A549 (cell line): ENCODE data around the gene SPIRE2.

ENCODE experiments used
- CHD4 ChIP-seq: fragments of 200-600 bp; sonication (generic); IDR thresholded peaks from 2 replicates; pipeline ENCODE4 v1.6.1; 2016; ENCODE audit warnings: antibody characterized with exemption, mild to moderate bottlenecking, borderline replicate concordance
- KDM5A ChIP-seq: fragments of 200-600 bp; sonication (generic); IDR thresholded peaks from 2 replicates; pipeline ENCODE4 v1.6.1; 2016; ENCODE audit warnings: antibody characterized with exemption, mild to moderate bottlenecking
- PHF8 ChIP-seq: fragments of 200-600 bp; sonication (generic); IDR thresholded peaks from 2 replicates; pipeline ENCODE4 v1.6.1; 2016; ENCODE audit warnings: low read depth, mild to moderate bottlenecking, antibody characterized with exemption, moderate library complexity, borderline replicate concordance
- RCOR1 ChIP-seq: fragments of 150-350 bp; IDR thresholded peaks from 2 replicates; pipeline ENCODE4 v1.6.1; 2014; ENCODE audit warnings: antibody characterized with exemption, low read length, low read depth
- REST ChIP-seq: fragments of 200-600 bp; sonication (generic); IDR thresholded peaks from 2 replicates; pipeline ENCODE4 v1.6.1; 2016; ENCODE audit warnings: antibody characterized with exemption, mild to moderate bottlenecking, moderate library complexity
- TF ChIP-seq, protein P1 (sequence below): fragments of >200 bp; sonication (Bioruptor Twin); formaldehyde crosslinking; IDR thresholded peaks from 3 replicates; pipeline ENCODE4 v1.5.1; 2016

- TF ChIP-seq REST, result no peak
- TF ChIP-seq KDM5A, result no peak
- TF ChIP-seq, protein P1, sequence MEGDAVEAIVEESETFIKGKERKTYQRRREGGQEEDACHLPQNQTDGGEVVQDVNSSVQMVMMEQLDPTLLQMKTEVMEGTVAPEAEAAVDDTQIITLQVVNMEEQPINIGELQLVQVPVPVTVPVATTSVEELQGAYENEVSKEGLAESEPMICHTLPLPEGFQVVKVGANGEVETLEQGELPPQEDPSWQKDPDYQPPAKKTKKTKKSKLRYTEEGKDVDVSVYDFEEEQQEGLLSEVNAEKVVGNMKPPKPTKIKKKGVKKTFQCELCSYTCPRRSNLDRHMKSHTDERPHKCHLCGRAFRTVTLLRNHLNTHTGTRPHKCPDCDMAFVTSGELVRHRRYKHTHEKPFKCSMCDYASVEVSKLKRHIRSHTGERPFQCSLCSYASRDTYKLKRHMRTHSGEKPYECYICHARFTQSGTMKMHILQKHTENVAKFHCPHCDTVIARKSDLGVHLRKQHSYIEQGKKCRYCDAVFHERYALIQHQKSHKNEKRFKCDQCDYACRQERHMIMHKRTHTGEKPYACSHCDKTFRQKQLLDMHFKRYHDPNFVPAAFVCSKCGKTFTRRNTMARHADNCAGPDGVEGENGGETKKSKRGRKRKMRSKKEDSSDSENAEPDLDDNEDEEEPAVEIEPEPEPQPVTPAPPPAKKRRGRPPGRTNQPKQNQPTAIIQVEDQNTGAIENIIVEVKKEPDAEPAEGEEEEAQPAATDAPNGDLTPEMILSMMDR, result no peak
- no peak for TF ChIP-seq PHF8
- no peak for TF ChIP-seq RCOR1
- no peak for TF ChIP-seq CHD4
These were observed 30.8 kb downstream of the SPIRE2 start for GRCh38 chr16:89858973-89859614.
